Body of pancreas (tissue), 4 donors: ENCODE data around the gene ATP5F1A.

Source experiments
- CTCF ChIP-seq, 7 experiments: fragments of 450-650 bp in 4 of 7; fragments of 200-600 bp in 3 of 7; sonication (generic) in 3 of 7; IDR thresholded peaks; one replicate each; pipeline ENCODE4 v1.5.1; 2016 to 2019; ENCODE audit warnings: antibody characterized with exemption in 7 of 7
- POLR2A ChIP-seq, 3 donors: fragments of 450-650 bp; IDR thresholded peaks; one replicate each; pipeline ENCODE4 v1.6.1; 2016; ENCODE audit warnings: antibody characterized with exemption in 3 of 3, mild to moderate bottlenecking in 2 of 3

GRCh38 chr18:46037512-46038305, 60.4 kb downstream of the ATP5F1A start:
- no peak for TF ChIP-seq CTCF (IDR thresholded peaks at IDR 0.05)
- no peak for TF ChIP-seq POLR2A (IDR thresholded peaks at IDR 0.05)
